Putamen (tissue), 1 donor: ENCODE results near the gene TUT4.

Experiments used
- DNase-seq: peaks from one replicate; pipeline ENCODE4 v3.0.0-alpha.2; 2016; ENCODE audit warnings: low spot score

The TUT4 gene

GRCh38 chr1:52533713-52534112 is 19.2 kb downstream of the TUT4 start:
- DNase-seq = no peak

DNA sequence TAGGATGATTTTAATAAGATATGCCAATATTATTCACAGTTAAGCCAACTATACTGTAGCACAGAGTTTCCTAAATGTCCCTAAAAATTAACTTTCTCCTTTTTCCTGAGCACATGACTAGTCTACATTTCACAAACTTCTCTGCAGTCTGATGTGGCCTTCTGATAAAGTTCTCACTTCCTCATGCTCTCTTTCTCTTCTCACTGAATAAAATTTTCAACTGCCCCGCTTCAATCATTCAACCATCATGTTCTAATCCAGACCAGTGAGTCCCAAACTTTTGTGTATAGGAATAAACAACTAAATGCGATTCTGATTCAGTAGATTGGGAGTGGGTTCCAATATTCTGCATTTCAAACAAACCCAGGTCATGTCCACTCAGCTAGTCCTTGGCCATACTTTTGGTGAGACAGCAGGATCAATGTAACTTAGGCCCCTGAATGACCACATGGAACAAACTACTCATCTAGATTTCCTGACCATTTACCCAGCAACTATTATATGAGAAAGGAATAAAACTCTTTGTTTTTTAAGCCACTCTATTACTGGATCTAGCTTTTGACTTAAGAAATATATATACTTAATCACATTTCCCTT is 20.1 kb downstream of the TUT4 start:
- DNase-seq = no peak

DNA sequence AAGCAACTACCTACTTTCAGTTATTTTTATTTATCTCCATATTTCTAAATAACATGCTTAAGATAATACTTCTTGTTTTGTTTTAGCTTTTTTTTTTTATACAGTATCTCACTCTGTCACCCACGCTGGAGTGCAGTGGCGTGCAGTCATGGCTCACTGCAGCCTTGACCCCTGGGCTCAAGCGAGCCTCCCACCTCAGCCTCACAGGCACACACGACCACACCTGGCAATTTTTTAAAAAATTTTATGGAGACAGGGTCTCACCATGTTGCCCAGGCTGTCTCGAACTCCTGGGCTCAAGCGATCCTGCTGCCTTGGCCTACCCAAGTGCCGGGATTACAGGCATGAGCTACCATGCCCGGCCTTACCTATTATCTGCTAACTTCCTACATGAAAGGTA is 20.6 kb downstream of the TUT4 start:
- DNase-seq = no peak

- no peak for DNase-seq
These were observed 21.5 kb downstream of the TUT4 start for GRCh38 chr1:52531249-52531872.

GRCh38 chr1:52530563-52531144 is 22.2 kb downstream of the TUT4 start:
- no peak for DNase-seq

DNA sequence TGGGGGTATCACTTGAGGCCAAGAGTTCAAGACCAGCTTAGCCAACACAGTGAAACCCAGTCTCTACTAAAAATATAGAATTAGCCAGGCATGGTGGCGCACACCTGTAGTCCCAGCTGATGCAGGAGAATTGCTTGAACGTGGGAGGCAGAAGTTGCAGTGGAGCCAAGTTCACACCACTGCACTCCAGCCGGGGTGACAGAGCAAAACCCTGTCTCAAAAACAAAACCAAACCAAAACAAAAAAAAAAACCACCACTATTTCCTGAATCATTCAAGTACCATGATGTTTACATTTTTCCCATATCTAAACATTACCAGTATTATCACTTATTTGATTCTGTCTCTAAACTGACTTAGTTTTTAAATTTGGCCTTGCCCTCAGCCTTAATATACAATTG is 29.5 kb downstream of the TUT4 start:
- DNase-seq = no peak

GRCh38 chr1:52520148-52520547 is 32.7 kb downstream of the TUT4 start:
- no peak for DNase-seq

- no peak for DNase-seq
These were observed 33.9 kb downstream of the TUT4 start for GRCh38 chr1:52518962-52519361.

- DNase-seq = no peak
These were observed 40.9 kb downstream of the TUT4 start for GRCh38 chr1:52511851-52512615.

DNA sequence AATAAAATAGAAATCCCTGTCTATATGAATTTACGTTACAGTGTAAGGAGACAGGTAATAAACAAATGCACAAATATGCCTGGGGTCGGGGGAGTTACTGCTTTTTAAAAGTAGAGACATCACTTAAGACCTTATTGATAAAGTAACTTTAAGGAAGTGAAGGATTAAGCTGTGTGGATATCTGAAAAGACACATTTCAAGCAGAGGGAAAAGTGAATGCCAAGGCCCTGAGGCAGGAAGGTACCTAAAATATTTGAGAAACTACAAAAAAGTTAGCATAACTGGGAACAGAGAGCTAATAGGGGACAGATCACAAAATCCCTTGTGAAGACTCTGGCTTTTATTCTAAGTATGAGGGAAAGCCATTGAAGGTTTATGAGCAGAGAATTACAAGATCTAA is 41.5 kb downstream of the TUT4 start:
- DNase-seq = no peak

DNA sequence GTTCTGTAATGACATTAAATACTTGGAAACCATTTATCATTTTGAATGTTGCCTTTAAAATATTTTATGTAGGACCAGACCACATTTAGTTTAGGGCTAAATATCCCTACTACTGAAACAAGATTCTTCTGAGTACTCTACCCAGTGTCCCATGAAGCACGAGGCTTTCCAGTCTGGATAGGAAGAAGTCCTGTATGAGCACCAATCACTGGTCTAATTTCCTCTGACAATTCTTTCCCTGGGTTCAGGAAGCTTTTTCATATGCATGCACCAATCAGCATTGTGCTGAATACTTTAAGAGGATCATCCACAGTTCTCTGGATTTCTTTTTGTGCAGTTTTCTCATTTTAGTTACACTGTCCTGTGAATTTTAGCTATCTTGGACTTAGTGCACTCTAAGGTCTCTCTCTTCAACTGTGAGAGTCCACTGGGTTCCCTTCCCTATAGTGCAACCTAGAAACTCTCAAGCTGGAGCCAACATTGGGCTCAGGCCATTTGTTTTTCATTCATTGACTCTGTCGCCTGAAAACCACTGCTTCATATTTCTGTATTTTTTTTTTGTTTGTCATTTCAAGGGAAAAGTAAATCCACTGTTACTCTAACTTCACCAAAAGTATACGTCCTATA is 45.9 kb downstream of the TUT4 start:
- DNase-seq = no peak

DNA sequence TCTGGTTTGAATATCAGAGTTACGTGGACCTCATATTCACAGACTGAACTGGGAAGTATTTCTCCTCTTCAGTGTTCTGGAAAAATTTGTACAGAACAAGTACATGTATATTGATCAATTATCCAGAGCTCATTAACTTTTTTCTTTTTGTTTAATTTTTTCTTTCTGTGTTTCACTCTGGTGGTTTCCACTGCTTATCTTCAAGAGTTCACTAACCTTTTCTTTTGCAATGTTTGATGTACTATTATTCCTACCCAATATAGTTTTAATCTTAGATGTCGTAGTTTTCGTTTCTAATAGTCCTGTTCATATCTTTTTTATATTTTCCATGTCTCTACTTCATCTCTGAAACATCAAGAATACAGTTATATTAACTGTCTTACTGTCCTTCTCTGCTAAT is 46.5 kb downstream of the TUT4 start:
- DNase-seq = no peak

DNA sequence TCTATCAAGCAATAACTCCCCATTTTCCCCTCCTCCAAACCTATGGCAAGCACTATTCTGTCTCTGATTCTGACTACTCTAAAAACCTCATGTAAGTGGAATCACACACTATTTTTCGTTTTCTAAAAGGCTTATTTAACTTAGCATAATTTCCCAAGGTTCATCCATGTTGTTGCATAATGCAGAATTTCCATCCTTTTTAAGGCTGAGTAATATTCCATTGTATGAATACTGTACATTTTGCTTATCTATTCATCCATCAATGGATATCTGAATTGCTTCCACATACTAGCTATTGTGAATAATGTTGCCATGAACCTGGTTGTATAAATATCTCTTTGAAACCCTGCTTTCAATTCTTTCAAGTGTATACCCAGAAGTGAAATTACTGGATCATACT is 48.2 kb downstream of the TUT4 start:
- no peak for DNase-seq

GRCh38 chr1:52503706-52504105 is 49.2 kb downstream of the TUT4 start:
- no peak for DNase-seq

GRCh38 chr1:52502789-52503188 is 50.1 kb downstream of the TUT4 start:
- no peak for DNase-seq

DNA sequence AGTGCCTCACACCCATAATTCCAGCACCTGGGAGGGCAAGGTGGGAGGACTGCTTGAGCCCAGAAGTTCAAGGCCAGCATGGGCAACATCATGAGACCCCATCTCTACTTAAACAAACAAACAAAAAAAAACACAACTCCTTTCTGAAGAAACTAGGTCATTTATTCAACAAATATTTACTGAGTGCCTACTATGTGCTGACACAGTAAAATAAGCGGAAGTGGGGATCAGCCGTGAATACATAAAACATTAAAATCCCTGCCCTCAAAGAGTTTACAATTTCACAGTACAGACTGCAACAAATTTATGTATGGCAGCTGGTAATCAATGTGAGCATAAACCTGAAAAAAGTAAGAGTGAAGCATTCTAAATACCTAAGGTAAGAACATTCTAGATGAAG is 65.3 kb downstream of the TUT4 start:
- DNase-seq = no peak

DNA sequence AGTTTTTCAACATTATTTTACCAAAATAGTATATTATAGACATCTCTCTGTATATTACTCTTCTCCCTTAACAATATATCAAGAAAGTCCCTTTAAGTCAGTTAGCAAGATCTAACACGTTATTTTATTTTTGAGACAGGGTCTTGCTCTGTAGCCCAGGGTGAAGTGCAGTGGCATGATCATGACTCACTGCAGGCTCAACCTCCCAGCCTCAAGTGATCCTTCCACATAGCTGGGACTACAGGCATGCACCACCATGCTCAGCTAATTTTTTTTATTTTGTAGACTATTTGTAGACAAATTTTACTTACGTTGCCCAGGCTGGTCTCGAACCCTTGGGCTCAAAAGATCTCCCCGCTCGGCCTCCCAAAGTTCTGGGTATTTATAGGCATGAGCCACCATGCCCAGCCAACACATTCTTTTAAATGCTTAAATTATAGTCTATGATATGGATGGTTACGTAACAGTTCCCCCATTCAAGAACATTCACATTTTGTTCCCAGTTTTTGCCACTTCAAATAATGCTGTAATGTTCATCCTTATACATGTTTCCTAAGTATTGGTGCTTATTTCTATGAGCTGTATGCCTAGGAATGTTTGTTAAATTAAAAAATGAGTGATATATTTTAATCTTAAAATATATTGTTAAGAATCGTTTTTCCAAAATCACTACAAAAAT is 70.4 kb downstream of the TUT4 start:
- no peak for DNase-seq

GRCh38 chr1:52479076-52479475 is 73.8 kb downstream of the TUT4 start:
- no peak for DNase-seq

GRCh38 chr1:52477876-52478275 is 75.0 kb downstream of the TUT4 start:
- DNase-seq = no peak

- DNase-seq = no peak
These were observed 75.9 kb downstream of the TUT4 start for GRCh38 chr1:52476943-52477342.

- no peak for DNase-seq
These were observed 78.1 kb downstream of the TUT4 start for GRCh38 chr1:52474807-52475206.

DNA sequence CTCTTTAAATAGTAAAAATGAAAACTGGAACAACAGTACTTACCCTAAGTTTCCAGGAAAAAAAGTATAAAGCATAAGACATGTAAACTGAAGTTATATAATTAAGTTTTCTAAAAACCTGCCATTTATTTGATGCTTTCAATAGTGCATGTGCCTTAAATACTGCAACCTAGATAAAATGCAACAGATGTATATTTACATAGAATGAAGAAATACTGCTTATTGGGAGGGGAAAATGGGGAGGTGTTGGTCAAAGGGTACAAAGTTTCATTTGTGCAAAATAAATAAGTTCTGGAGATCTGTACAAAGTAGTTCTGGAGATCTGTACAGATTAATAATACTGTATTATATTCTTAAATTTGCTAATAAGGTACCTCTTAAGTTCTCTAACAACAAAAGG is 79.9 kb downstream of the TUT4 start:
- DNase-seq = no peak
